GM21447 (cell line): ENCODE results near the gene LUZP1.

ENCODE experiments used
- ATAC-seq: cut with Tn5 transposase; IDR thresholded peaks from one replicate; pipeline ENCODE4 v1.9.1; 2021; ENCODE audit not compliant: unreplicated experiment

Gene LUZP1

GRCh38 chr1:23088027-23088426 is 80.6 kb downstream of the LUZP1 start:
- ATAC-seq, result no peak

DNA sequence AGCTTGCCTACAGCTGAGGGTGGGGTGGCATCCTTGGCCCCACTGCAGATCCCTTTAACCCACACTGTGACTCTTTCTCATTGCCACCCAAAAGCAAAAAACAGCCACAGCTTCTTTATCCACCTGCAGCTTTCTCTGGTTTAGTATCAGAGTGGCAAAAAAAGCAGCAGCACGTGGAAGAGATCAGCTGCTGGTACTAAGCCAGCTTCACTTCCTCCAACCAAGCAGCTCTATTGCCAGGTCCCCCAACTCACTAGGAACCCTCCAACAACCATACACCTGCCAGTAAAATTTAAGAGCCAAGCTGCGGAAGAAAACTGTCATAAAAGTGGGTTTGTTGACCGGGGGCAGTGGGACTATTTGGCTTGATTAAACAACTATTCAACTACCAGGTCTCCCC is 83.0 kb downstream of the LUZP1 start:
- no peak for ATAC-seq

DNA sequence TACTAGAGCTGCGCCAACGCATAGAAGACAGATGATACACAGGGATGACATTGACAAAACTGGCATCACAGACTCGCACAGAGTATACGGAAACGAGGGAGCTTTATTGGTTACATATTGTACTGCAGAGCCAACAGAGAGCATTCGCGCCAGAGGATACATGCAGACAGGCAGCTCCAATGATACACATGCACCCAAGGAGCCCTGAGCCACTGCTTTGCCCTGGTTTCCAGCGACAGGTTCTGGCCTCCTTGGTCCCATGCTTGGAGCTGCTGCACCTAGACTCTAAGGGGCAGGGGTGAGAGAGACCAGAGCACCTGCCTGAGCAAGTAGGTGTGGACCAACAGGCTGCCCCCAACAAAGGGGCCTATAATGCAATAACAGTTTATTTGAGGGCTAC is 83.8 kb downstream of the LUZP1 start:
- no peak for ATAC-seq

- no peak for ATAC-seq
Measured at GRCh38 chr1:23083714-23084480, 84.8 kb downstream of the LUZP1 start.

- ATAC-seq, result no peak
Measured at GRCh38 chr1:23081376-23081775, 87.3 kb downstream of the LUZP1 start.

- no peak for ATAC-seq
Measured at GRCh38 chr1:23080885-23081284, 87.8 kb downstream of the LUZP1 start.

DNA sequence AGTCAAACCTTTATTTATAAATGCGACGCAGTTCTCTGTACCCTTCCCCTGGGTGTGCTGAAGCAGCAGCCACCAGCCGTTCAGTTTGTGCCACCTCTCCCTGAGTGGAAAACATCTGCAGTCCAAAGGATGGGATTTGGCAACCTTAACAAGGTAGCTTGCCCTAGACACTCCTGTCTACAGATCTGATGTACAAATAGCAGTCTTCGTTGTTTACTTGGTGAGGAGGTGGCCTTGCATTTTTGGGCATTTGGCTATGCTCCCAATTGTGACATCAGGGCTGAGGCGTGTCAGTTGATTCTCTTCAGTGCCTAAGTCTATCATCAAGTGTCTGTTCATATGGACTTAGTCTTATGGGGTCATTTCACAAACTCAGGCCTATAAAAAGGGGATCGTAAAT is 89.6 kb downstream of the LUZP1 start:
- ATAC-seq, result no peak

GRCh38 chr1:23074012-23074411 is 94.6 kb downstream of the LUZP1 start:
- no peak for ATAC-seq

GRCh38 chr1:23069675-23070074 is 99.0 kb downstream of the LUZP1 start:
- no peak for ATAC-seq

- ATAC-seq, result no peak
Measured at GRCh38 chr1:23069149-23069548, 99.5 kb downstream of the LUZP1 start.

DNA sequence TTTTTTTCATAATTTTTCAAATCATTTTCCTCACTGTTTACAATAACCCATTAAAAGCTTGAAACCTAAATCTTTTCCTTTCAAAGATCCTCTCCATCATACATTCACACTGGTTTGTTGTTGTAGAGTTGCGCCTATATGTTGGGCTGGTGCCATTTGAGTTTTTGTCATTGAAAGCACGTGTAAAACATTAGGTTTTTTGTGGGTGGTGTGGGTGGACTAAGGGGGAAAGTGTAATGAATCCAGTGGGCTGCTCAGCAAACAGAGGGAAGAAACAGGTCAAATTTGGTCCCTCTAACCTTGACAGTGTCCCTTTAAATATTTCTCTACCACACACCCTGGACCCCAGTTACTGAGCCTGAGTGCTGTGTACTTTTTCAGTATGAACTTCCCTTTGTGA is 102.6 kb downstream of the LUZP1 start:
- no peak for ATAC-seq

- no peak for ATAC-seq
Measured at GRCh38 chr1:23065385-23065784, 103.3 kb downstream of the LUZP1 start.

GRCh38 chr1:23062271-23062670 is 106.4 kb downstream of the LUZP1 start:
- no peak for ATAC-seq

DNA sequence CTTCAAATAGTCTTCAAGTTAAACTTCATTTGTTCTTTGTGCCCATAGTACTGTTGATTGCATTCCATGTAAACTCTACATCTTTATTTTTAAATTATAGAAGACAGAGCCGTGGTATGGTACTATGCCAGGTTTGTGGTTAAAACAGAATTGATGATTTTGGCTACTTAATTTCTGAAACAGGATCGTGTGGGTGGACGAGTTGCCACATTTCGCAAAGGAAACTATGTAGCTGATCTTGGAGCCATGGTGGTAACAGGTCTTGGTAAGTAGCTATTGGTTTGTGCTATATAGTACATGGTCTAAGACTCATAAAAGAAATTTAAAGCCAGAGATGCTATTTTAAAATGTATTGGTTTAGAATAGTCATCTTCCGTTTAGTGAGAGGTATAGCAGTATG is 111.4 kb downstream of the LUZP1 start:
- no peak for ATAC-seq

GRCh38 chr1:23051290-23051909 is 117.3 kb downstream of the LUZP1 start:
- no peak for ATAC-seq

GRCh38 chr1:23050201-23050600 is 118.5 kb downstream of the LUZP1 start:
- ATAC-seq, result no peak

DNA sequence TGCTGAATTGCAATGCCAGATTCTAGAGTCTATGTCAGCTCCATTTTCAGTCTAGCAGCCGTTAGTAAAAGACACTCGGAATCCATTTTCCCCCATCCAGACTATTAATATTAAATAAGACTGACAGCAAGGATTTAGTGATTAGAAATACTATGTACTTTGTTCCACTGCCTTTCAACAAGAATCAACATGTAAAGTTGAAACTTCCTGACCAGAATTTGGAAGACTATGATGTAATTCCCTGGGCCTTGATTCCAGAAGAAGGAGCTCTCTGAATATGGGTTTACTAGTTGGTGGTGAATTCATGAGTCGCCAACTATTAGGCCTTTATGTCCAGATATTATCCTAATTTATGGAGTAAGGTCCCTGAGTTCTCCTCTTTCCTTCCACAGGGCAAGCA is 124.6 kb downstream of the LUZP1 start:
- ATAC-seq, result no peak

- no peak for ATAC-seq
Measured at GRCh38 chr1:23040509-23040908, 128.1 kb downstream of the LUZP1 start.

GRCh38 chr1:23039308-23039826 is 129.3 kb downstream of the LUZP1 start:
- ATAC-seq, result no peak

DNA sequence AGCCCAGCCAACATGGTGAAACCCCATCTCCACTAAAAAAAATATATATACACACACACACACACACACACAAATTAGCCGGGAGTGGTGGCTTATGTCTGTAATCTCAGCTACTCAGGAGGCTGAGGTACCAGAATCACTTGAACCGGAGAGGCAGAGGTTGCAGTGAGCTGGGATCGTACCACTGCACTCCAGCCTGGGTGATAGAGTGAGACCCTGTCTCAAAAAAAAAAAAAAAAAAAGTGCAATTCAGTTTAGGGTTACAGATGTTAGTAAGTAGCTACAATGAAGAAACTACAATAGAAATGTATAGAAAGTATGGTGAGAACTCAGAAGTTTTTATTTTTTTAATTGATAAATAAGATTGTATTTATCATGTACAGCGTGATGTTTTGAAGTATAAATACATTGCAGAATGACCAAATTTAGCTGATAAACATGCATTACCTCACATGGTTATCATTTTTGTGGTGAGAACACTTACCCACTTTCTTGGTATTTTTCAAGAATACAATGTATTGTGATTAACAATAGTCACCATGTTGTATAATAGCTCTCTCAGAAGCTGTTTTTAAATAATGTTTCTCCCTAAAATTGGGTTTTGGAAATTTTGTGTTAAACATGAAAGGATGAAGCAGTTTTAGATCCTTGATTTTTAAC is 131.4 kb downstream of the LUZP1 start:
- no peak for ATAC-seq

GRCh38 chr1:23035823-23036452 is 132.7 kb downstream of the LUZP1 start:
- no peak for ATAC-seq
